SKM-1 (cell line): Measurements from ENCODE around the gene TTC39C.
"Not testable (repeated sequence)": the region's sequence is repeated elsewhere in the genome, so short reads cannot be mapped to it uniquely, and the experiment has no call there.

Experiments
- DNase-seq: peaks from one replicate; lab custom pipeline; 2025; ENCODE audit not compliant: unreplicated experiment; lab: John Stamatoyannopoulos, UW

The TTC39C gene

GRCh38 chr18:24052053-24052452 is 37.5 kb downstream of the TTC39C start:
- no peak for DNase-seq

DNA sequence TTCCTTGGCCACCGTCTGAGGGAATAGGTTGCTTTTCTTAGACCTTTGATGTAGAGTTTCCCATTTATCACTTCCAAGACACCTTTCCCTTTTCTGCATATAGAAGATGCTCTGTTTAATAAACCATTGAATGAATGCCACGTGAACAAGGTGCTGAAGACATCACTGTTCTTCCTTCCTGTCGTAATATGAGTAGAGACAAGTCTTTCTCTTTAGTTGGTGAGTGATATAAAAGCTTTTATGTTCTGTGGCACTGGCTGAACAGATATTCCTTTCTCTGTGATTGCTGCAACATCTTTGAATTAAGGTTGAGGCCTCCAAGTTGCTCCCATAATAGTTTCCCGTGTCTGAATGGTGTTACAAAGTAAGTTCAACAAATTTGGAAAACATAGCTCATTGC is 38.7 kb downstream of the TTC39C start:
- DNase-seq = no peak

- no peak for DNase-seq
These were observed 39.6 kb downstream of the TTC39C start for GRCh38 chr18:24054130-24054529.

GRCh38 chr18:24055009-24055804 is 40.7 kb downstream of the TTC39C start:
- DNase-seq = no peak

GRCh38 chr18:24055878-24056277 is 41.3 kb downstream of the TTC39C start:
- no peak for DNase-seq

GRCh38 chr18:24056506-24056905 is 42.0 kb downstream of the TTC39C start:
- no peak for DNase-seq

GRCh38 chr18:24057804-24058203 is 43.2 kb downstream of the TTC39C start:
- DNase-seq = no peak

- DNase-seq = not testable (repeated sequence)
These were observed 44.8 kb downstream of the TTC39C start for GRCh38 chr18:24059385-24059784.

DNA sequence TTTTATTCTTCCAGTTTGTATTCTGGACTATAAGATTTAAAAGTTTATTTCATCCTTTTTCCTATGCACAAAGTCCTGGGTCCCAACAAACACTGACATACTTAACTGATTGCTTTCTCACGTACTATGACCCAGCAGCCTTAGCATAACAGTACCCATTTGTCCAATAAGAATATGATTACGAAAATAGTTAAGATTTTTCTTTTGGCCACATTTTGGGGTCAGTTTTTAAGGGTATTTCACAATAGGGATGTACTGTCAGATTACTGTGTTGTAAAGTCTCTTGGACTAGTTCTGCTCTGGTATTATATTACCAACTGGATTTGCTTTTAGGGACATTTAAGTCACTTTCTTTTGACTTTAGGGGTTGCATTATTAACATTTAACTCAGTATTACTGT is 46.1 kb downstream of the TTC39C start:
- DNase-seq = no peak

DNA sequence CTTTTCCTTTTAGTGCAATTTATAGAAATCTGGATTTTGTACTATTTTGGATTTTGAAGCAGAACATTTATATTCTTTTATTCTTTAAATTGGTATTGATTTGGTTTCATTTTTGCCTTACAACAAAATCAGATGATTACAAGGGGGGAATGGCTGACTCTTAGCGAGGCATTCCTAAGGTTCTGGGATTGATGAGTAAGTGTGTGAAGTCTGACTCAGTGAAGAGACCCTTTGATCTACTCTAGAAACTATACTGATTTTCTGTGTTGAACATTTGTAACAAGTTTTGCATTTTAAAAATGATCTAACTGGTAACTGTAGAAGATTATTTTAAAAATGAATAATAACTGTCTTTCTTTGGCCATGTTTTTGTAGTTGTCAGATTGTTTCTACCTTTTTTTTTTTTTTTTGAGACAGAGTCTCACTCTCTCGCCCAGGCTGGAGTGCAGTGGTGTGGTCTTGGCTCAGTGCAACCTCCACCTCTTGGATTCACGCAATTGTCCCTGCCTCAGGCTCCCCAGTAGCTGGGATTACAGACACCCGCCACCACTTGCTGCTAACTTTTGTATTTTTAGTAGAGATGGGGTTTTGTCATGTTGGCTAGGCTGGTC is 48.7 kb downstream of the TTC39C start:
- DNase-seq = no peak

GRCh38 chr18:24064391-24065100 is 50.0 kb downstream of the TTC39C start:
- DNase-seq = no peak

- no peak for DNase-seq
These were observed 51.4 kb downstream of the TTC39C start for GRCh38 chr18:24065906-24066305.

GRCh38 chr18:24068945-24069693 is 54.6 kb downstream of the TTC39C start:
- DNase-seq = no peak

- no peak for DNase-seq
These were observed 56.5 kb downstream of the TTC39C start for GRCh38 chr18:24071029-24071428.

GRCh38 chr18:24071779-24072178 is 57.2 kb downstream of the TTC39C start:
- no peak for DNase-seq

DNA sequence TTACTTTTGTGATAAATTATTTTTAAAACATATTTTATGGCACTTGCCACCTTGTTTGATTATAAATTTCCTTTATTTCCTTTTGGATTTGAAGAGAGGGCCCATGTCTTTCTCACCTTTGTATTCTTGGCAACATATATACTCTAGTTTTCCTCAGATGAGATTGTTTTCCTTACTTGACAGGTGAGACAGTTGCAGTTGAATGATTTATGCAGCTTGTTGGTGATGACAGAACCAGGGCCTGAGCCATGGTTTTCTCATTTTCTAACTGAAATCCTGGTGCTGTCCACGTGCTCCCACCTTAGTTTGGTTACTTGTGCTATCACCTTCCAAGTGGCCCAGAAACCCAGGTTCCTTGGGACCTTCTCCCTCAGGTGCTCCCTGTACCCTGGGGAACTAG is 58.2 kb downstream of the TTC39C start:
- DNase-seq = no peak

DNA sequence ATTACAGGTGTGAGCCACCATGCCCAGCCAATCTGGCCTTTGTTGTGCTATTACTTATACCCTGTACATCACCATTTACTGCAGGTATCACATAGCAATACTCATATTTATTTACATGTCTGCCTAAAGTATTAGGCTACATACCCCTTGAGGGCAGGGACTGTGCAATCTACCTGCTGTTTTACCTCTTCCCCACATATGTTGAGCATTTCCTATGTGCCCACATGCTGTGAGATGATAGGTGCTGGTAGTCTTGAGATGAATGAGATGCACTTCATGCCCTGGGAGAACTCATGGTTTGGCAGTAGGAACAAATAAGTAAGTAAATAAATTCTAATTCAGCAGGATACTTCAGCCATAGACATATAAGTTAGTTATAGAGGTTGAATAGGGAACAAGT is 59.2 kb downstream of the TTC39C start:
- no peak for DNase-seq

DNA sequence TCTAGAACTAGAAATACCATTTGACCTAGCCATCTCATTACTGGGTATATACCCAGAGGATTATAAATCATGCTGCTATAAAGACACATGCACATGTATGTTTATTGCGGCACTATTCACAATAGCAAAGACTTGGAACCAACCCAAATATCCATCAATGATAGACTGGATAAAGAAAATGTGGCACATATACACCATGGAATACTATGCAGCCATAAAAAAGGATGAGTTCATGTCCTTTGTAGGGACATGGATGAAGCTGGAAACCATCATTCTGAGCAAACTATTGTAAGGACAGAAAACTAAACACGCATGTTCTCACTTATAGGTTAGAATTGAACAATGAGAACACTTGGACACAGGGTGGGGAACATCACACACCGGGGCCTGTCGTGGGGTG is 60.2 kb downstream of the TTC39C start:
- DNase-seq = not testable (repeated sequence)

- peak; percentile 46 for DNase-seq
These were observed 61.4 kb downstream of the TTC39C start for GRCh38 chr18:24075767-24076597.

DNA sequence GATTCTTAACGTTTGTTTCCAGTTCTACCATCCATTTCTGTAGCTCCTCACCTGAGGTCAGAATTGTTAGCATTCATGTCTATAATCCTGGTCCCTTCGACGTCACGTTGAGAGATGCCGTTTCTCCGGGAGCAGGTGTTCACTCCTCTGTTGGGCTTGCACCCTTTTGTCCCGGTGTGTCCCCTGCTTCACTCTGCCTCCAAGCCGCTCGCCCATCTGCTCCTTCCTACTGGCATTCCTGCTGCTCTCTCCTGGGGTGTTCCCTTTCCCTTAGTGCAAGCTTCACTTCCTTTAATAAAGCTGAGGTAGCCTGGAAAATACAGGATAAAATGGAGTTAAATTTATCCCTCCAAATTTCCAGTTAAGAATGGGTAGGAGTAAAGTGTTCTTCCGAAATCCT is 62.4 kb downstream of the TTC39C start:
- DNase-seq = no peak

GRCh38 chr18:24078391-24078790 is 63.8 kb downstream of the TTC39C start:
- no peak for DNase-seq
